Uterus (tissue), 4 donors: Measurements from ENCODE around the gene BTC. TPM values are rescaled to one million over a fixed set of nuclear protein-coding genes. Genes with fewer than 3 reads are reported as not detected.

ENCODE experiments used
- DNase-seq, 2 donors: peaks; one replicate each; pipeline ENCODE4 v3.0.0-alpha.2; 2019 to 2020
- H3K27ac ChIP-seq, 2 donors: fragments of 200-600 bp; sonication (generic); 1 replicate in 1 of 2; 2 replicates in 1 of 2; pipeline ENCODE4 v1.5.1; 2016 to 2018
- H3K27me3 ChIP-seq, 2 donors: fragments of 200-600 bp; sonication (generic); one replicate each; pipeline ENCODE4 v1.5.1; 2018 to 2019; ENCODE audit warnings: control low read depth in 1 of 2
- H3K36me3 ChIP-seq, 2 donors: fragments of 200-600 bp; sonication (generic); one replicate each; pipeline ENCODE4 v1.5.1; 2019; ENCODE audit warnings: control low read depth in 1 of 2
- H3K4me1 ChIP-seq, 2 donors: fragments of 200-600 bp; sonication (generic); one replicate each; pipeline ENCODE4 v1.5.1; 2018 to 2019; ENCODE audit warnings: control low read depth in 1 of 2
- H3K4me3 ChIP-seq, 2 donors: fragments of 200-600 bp; sonication (generic); 1 replicate in 1 of 2; 2 replicates in 1 of 2; pipeline ENCODE4 v1.5.1; 2018 to 2019; ENCODE audit warnings: mild to moderate bottlenecking in 1 of 2
- H3K9me3 ChIP-seq, 2 donors: fragments of 200-600 bp; sonication (generic); one replicate each; pipeline ENCODE4 v1.5.1; 2019; ENCODE audit warnings: control low read depth in 1 of 2
- CTCF ChIP-seq, 4 experiments: fragments of 200-600 bp in 2 of 4; fragments of 450-650 bp in 2 of 4; sonication (generic) in 2 of 4; IDR thresholded peaks; one replicate each; pipeline ENCODE4 v1.5.1; 2016 to 2019; ENCODE audit warnings: antibody characterized with exemption in 4 of 4, mild to moderate bottlenecking in 2 of 4, moderate library complexity in 1 of 4
- POLR2A ChIP-seq, 2 donors: fragments of 450-650 bp; IDR thresholded peaks; one replicate each; pipeline ENCODE4 v1.6.1; 2016; ENCODE audit warnings: antibody characterized with exemption in 2 of 2, mild to moderate bottlenecking in 1 of 2, moderate library complexity in 1 of 2
- intact Hi-C: fragments of 100-400 bp; cut with DNase I; formaldehyde crosslinking; loops from one replicate; pipeline ENCODE4 v1.15.1; 2023; ENCODE audit warnings: low total_unique reads
- total RNA-seq, 4 donors: library from RNA; depleted of rRNA in 3 of 4; stranded (reverse); fragments of >200 nt in 3 of 4; gene quantifications; one replicate each; pipeline versions ENCODE4 v1.1.0 to v1.2.4, GENCODE V29; 2014 to 2023
- donor health status: DM: yes; HTN: yes; CAD: no.

BTC gene
- total RNA-seq, 4 donors from 2014 or later: 0.26 to 3.0 (median 2.3) TPM

- H3K27me3 ChIP-seq: no peaks in the 10 kb centered on the region
- H3K4me1 ChIP-seq: no peaks in the 10 kb centered on the region
- H3K36me3 ChIP-seq: no peaks in the 10 kb centered on the region
- no peak overlapping the region for H3K27ac ChIP-seq
- no peaks in the 10 kb centered on the region for H3K9me3 ChIP-seq
- intact Hi-C loops: no loop called here
- DNase-seq: no peak
- no peak overlapping the region for H3K4me3 ChIP-seq
- TF ChIP-seq POLR2A (IDR thresholded peaks at IDR 0.05): no peak
- no peak for TF ChIP-seq CTCF (IDR thresholded peaks at IDR 0.05)
Measured at GRCh38 chr4:74800310-74800709, 6.0 kb upstream of the BTC start.

GRCh38 chr4:74796631-74797030 lies 2.3 kb upstream of the BTC start:
- Histone ChIP-seq H3K4me1 (no peaks in the 10 kb centered on the region), H3K27ac (no peak overlapping the region), H3K27me3 (no peaks in the 10 kb centered on the region), H3K4me3 (no peak overlapping the region), H3K36me3 (no peaks in the 10 kb centered on the region), H3K9me3 (no peaks in the 10 kb centered on the region)
- TF ChIP-seq CTCF (IDR thresholded peaks at IDR 0.05) (no peak), POLR2A (IDR thresholded peaks at IDR 0.05) (no peak)
- intact Hi-C loops: no loop called here
- no peak for DNase-seq

- peak in 1 of 4 experiments; percentile 33 for TF ChIP-seq CTCF (IDR thresholded peaks at IDR 0.05)
- no peak for TF ChIP-seq POLR2A (IDR thresholded peaks at IDR 0.05)
- Histone ChIP-seq H3K9me3 (no peaks in the 10 kb centered on the region), H3K36me3 (no peaks in the 10 kb centered on the region), H3K27ac (peak overlapping the region; percentile 46 to 77), H3K27me3 (no peaks in the 10 kb centered on the region), H3K4me1 (no peaks in the 10 kb centered on the region), H3K4me3 (peak overlapping the region; percentile 50)
- peak; percentile 21 to 25 for DNase-seq
- intact Hi-C loops: no loop called here
Measured at GRCh38 chr4:74793757-74794381, 454 bp downstream of the BTC start.

GRCh38 chr4:74790652-74791051 lies 3.7 kb downstream of the BTC start:
- no peak for DNase-seq
- intact Hi-C loops: no loop called here
- TF ChIP-seq CTCF (IDR thresholded peaks at IDR 0.05) (no peak), POLR2A (IDR thresholded peaks at IDR 0.05) (no peak)
- H3K4me3 ChIP-seq: no peak overlapping the region
- H3K9me3 ChIP-seq: no peaks in the 10 kb centered on the region
- no peaks in the 10 kb centered on the region for H3K4me1 ChIP-seq
- H3K27me3 ChIP-seq: no peaks in the 10 kb centered on the region
- no peaks in the 10 kb centered on the region for H3K36me3 ChIP-seq
- no peak overlapping the region for H3K27ac ChIP-seq

- no peak overlapping the region for H3K27ac ChIP-seq
- no peak for DNase-seq
- no peaks in the 10 kb centered on the region for H3K27me3 ChIP-seq
- no peak overlapping the region for H3K4me3 ChIP-seq
- intact Hi-C loops: no loop called here
- H3K9me3 ChIP-seq: no peaks in the 10 kb centered on the region
- H3K36me3 ChIP-seq: no peaks in the 10 kb centered on the region
- TF ChIP-seq POLR2A (IDR thresholded peaks at IDR 0.05) (no peak), CTCF (IDR thresholded peaks at IDR 0.05) (no peak)
- no peaks in the 10 kb centered on the region for H3K4me1 ChIP-seq
Measured at GRCh38 chr4:74789518-74789917, 4.8 kb downstream of the BTC start.
